Astrocyte (in vitro differentiated cells and primary cell): ENCODE data around the gene LINC00305.

Experiments used
- EZH2 ChIP-seq: IDR thresholded peaks from 2 replicates; pipeline ENCODE4 v1.6.1; 2012; ENCODE audit warnings: mild to moderate bottlenecking, low read length, inconsistent platforms; ENCODE audit not compliant: insufficient read depth
- TF ChIP-seq, protein P1 (sequence below): IDR thresholded peaks from 2 replicates; pipeline ENCODE4 v1.5.1; 2011; ENCODE audit warnings: low read depth, mild to moderate bottlenecking, inconsistent platforms, low read length, moderate library complexity; ENCODE audit not compliant: insufficient read depth

DNA sequence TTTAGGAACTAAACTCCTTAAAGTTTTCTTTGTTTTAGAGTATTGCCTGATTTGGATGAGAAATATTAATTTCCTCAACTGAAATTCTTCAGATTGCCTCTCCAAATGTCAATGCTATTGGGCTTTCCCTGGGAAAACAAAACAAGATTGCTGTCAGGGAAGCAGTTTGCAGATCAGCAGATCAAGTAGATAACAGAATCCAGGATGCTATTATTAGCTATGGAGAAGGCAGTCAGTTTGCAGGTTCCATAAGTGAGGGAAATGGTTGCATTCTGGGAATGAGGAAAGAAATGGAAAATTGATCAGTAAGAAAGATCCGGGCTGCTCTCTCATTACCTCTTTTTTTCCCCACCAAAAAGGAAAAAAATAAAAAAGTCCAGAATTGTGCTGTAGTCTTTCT is 11.0 kb downstream of the LINC00305 start:
- TF ChIP-seq, protein P1, sequence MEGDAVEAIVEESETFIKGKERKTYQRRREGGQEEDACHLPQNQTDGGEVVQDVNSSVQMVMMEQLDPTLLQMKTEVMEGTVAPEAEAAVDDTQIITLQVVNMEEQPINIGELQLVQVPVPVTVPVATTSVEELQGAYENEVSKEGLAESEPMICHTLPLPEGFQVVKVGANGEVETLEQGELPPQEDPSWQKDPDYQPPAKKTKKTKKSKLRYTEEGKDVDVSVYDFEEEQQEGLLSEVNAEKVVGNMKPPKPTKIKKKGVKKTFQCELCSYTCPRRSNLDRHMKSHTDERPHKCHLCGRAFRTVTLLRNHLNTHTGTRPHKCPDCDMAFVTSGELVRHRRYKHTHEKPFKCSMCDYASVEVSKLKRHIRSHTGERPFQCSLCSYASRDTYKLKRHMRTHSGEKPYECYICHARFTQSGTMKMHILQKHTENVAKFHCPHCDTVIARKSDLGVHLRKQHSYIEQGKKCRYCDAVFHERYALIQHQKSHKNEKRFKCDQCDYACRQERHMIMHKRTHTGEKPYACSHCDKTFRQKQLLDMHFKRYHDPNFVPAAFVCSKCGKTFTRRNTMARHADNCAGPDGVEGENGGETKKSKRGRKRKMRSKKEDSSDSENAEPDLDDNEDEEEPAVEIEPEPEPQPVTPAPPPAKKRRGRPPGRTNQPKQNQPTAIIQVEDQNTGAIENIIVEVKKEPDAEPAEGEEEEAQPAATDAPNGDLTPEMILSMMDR: no peak
- no peak for TF ChIP-seq EZH2
